GM06990 (cell line): ENCODE data around the gene GDF7.

ENCODE experiments used
- DNase-seq: peaks from one replicate; pipeline ENCODE4 v3.0.0-alpha.2; 2011; ENCODE audit not compliant: insufficient read length; ENCODE audit errors: extremely low read depth
- H3K27me3 ChIP-seq: replicated peaks from 2 replicates; pipeline ENCODE4 v1.6.0; 2011; ENCODE audit warnings: low read length; ENCODE audit not compliant: control insufficient read depth, insufficient read depth
- H3K36me3 ChIP-seq: 2 replicates; pipeline ENCODE4 v1.5.1; 2011; ENCODE audit warnings: low read length; ENCODE audit not compliant: control insufficient read depth, insufficient read depth
- H3K4me3 ChIP-seq: replicated peaks from 2 replicates; pipeline ENCODE4 v1.5.1; 2011; ENCODE audit warnings: low read depth, mild to moderate bottlenecking, control low read depth, low read length
- TF ChIP-seq, protein P1 (sequence below): IDR thresholded peaks from 2 replicates; pipeline ENCODE4 v1.5.1; 2011; ENCODE audit warnings: low read length, control low read depth, mild to moderate bottlenecking, inconsistent platforms; ENCODE audit not compliant: insufficient read depth, poor library complexity, severe bottlenecking

The GDF7 gene

DNA sequence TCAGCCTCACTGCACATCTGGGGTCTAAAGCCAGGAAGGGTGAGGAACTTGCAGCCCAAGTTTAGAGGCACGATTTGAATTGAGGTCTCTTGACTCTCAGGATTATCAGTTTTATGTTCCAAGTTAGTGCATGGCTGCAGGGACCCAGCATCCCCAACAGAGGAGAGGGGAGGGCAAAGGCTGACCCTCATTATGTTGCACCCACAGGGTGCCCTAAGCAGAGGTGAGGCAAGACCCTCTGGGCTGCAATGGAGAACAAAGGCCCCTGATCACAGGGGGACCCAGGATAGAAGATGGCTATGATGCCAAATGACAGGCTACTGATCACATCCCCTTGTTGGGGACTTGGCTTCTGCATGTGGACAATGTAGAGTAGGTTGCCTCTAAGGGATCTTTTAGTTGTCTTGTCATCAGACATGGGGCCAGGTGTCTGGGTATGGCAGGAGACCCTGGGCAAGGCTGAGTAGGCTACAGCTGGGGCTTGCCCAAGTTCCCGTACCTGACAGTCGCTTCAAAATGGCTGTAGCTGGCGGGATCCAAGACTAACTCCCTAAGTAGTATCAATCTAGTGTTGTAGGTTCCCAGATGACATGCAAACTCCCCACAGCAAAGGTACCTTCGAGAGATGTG lies 4.5 kb upstream of the GDF7 start:
- Histone ChIP-seq H3K4me3 (no peak overlapping the region), H3K36me3 (no peaks in the 10 kb centered on the region), H3K27me3 (peaks cover 4% of the 10 kb centered on the region)
- no peak for DNase-seq
- TF ChIP-seq, protein P1, sequence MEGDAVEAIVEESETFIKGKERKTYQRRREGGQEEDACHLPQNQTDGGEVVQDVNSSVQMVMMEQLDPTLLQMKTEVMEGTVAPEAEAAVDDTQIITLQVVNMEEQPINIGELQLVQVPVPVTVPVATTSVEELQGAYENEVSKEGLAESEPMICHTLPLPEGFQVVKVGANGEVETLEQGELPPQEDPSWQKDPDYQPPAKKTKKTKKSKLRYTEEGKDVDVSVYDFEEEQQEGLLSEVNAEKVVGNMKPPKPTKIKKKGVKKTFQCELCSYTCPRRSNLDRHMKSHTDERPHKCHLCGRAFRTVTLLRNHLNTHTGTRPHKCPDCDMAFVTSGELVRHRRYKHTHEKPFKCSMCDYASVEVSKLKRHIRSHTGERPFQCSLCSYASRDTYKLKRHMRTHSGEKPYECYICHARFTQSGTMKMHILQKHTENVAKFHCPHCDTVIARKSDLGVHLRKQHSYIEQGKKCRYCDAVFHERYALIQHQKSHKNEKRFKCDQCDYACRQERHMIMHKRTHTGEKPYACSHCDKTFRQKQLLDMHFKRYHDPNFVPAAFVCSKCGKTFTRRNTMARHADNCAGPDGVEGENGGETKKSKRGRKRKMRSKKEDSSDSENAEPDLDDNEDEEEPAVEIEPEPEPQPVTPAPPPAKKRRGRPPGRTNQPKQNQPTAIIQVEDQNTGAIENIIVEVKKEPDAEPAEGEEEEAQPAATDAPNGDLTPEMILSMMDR = no peak

DNA sequence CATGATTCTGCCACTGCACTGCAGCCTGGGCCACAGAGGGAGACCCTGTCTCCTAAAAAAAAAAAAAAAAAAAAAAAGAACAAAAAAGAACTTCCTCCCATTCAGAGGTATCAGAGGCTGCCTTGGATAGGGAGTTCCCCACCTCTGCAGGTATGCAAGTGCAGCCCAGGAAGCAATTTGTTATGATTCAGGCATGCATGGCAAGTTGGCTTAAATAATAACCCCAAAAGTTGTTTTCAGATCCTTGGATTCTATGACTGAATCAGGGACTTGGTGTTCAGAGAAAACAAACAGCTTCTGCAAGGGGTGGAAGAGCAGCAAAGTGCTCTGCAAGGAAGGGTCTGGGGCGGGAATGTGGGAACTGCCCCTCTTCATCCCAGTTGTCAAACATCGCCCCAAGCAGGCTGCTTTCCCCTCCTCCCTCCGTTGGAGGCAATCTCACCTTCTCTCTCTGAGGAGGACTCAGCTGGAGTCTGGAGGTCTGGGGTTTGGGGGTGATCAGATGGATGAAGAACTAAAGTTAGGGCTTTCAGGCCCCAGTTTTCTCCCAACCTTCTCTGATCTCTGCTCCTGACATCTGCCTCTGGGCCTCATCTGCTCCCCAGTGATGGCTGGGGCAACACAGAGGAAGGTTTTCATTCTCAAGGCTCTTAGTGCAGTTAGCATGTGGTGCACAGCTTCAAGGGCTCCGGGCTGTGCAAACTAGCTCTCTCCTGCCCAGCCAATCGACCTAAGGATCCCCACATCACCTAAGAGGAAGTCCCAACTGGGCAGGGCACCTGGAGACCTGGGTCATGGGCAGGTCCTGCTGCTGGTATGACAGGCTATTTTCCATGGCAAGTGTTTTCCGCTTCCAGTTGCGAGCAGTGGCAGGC lies 3.5 kb upstream of the GDF7 start:
- Histone ChIP-seq H3K36me3 (no peaks in the 10 kb centered on the region), H3K27me3 (peaks cover 4% of the 10 kb centered on the region), H3K4me3 (no peak overlapping the region)
- TF ChIP-seq, protein P1 = no peak
- no peak for DNase-seq

DNA sequence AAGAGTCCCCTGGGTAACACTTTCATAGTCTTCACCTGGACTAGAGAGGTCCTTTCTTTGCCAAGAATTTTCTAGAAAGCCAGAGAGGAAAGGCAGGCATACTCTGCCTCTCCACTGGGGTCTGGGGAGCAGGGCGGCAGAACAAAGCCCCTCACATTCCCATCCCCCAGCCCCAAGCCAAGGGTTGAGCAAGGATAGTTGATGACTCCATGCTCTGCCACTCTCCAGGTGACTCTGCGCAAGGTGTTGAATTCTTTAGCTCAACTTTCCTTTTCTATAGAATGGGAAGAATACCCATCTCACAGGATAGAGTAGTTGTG lies 2.9 kb upstream of the GDF7 start:
- no peak for DNase-seq
- peaks cover 4% of the 10 kb centered on the region for H3K27me3 ChIP-seq
- H3K4me3 ChIP-seq = no peak overlapping the region
- TF ChIP-seq, protein P1 = no peak
- H3K36me3 ChIP-seq = no peaks in the 10 kb centered on the region

DNA sequence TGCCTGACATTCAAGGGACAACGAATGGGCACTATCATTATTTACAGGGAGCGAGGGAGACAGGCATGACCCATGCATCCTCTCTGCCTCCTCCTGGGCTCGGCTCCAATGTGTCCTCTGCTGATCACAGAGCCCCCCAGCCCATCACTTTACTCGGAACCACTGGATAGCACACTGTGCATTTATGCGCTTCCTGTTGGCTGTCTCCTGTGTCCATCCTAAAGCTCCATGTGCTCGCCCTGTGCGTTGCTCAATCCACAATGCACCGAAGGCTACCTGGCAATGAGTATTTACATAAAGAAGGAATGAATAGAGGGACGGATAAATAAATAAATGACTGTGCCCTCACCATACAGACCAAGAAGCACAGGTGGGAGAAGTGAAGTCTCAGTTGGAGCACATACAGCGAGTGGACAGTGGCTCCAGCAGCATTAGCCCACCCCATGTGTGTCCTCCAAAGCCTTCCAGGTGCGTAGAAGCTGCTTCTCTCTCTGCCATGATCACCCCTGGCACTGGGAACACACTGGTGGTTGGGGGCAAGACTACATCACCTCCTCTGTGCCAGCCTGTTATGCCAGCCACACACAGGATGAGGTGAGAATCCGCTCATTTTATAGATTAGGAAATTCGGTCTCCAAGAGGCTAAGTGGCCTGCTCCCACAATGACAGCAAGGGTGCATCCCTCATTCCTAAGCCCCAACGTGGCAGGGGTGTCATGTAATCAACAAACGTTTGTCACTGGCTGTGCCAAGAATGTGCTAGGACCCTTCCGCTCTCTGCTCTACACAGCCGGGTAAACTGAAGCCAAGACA lies 2.3 kb upstream of the GDF7 start:
- no peak for DNase-seq
- TF ChIP-seq, protein P1 = no peak
- H3K27me3 ChIP-seq = peaks cover 4% of the 10 kb centered on the region
- no peak overlapping the region for H3K4me3 ChIP-seq
- no peaks in the 10 kb centered on the region for H3K36me3 ChIP-seq

DNA sequence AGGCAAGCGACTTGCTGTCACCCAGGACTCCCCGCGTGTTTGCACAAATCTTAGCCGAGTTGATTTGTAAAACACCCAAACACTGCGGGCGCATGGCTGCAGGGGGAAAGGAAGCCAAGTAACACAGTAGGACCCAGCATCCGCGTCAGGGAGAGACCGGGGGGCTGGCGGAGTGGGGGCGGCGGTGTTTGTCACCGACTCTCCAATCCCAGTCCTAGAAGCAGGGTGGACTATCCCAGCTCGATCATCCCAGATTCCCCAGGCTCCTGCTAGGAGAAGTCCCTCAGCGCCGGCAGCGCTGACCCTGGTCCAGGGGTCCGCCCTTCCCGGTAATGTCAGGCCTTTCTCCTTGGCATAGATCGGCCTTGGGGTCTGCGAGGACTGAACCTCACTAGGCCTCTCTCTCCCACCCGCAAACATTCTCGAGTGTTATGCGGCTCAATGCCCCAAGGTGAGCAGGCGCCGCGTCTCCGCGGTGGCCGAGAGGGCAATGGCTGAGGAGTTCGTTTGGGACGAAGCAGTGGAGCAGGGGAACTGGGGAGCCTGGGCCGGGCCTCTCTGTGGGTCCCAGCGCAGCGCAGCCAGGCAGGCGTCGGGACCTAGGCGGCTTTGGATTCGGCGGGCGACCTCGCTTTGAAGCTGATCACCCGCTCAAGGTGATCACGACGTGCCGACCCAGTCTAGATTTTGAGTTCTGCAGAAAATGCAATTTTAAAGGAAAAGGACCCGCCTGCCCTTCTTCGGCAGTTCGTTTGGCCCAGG lies 1.5 kb upstream of the GDF7 start:
- DNase-seq = no peak
- Histone ChIP-seq H3K4me3 (no peak overlapping the region), H3K36me3 (no peaks in the 10 kb centered on the region), H3K27me3 (peaks cover 4% of the 10 kb centered on the region)
- TF ChIP-seq, protein P1 = no peak
